Measurements from ENCODE around the gene APC. TPM values are rescaled to one million over a fixed set of nuclear protein-coding genes. Genes with fewer than 3 reads are reported as not detected.

APC gene
- total RNA-seq, 1 experiment from 2014 or later: 24.0 TPM

- Histone ChIP-seq H3K27me3 (ENCODE audit: insufficient read depth, low read length) (no peaks in the 10 kb centered on the region), H3K9ac (ENCODE audit: low read length) (no peak overlapping the region), H3K4me1 (ENCODE audit: control insufficient read depth in 1 of 2, insufficient read depth in 2 of 2, low read length in 2 of 2) (no peaks in the 10 kb centered on the region), H3K27ac (ENCODE audit: low read depth, low read length) (no peak overlapping the region), H3K4me2 (ENCODE audit: low read length) (no peak overlapping the region), H3K79me2 (ENCODE audit: insufficient read depth, low read length) (no peaks in the 10 kb centered on the region), H3K9me2 (ENCODE audit: insufficient read depth) (no peaks in the 10 kb centered on the region), H2AFZ (ENCODE audit: low read depth, low read length, poor library complexity, severe bottlenecking) (no peak overlapping the region), H3K4me3 (replicated peaks in 1 of 2; ENCODE audit: low read depth in 1 of 2, low read length in 2 of 2) (no peak overlapping the region), H3K36me3 (ENCODE audit: control insufficient read depth in 1 of 2, insufficient read depth in 2 of 2, low read length in 2 of 2) (no peaks in the 10 kb centered on the region; a peak in 1 of 4 replicates), H4K20me1 (ENCODE audit: insufficient read depth) (no peaks in the 10 kb centered on the region), H3K9me3 (ENCODE audit: control insufficient read depth in 1 of 2, insufficient read depth in 1 of 2, low read depth in 1 of 2, low read length in 2 of 2) (no peaks in the 10 kb centered on the region)
- ChIA-PET POLR2A (no interaction called here), CTCF (no interaction called here), RAD21 (ENCODE audit: low non-redundant PET in 1 of 2, low total read pairs in 2 of 2, uncharacterized antibody in 2 of 2, unreplicated experiment in 2 of 2) (no interaction called here)
- TF ChIP-seq EZH2 (IDR thresholded peaks at IDR 0.05) (no peak), YY1 (IDR thresholded peaks at IDR 0.05; ENCODE audit: extremely low read depth, insufficient replicate concordance, low read depth, low read length) (no peak), CBX3 (IDR thresholded peaks at IDR 0.05; ENCODE audit: low read depth) (no peak), EZH2phosphoT487 (IDR thresholded peaks at IDR 0.05; ENCODE audit: borderline replicate concordance) (no peak), TCF7L2 (IDR thresholded peaks at IDR 0.05; ENCODE audit: borderline replicate concordance, extremely low read depth, insufficient read depth, insufficient read length) (no peak), ZFX (IDR thresholded peaks at IDR 0.05) (no peak), ELF1 (IDR thresholded peaks at IDR 0.05; ENCODE audit: borderline replicate concordance, low read depth) (no peak), ATF3 (IDR thresholded peaks at IDR 0.05) (no peak), SIN3A (IDR thresholded peaks at IDR 0.05; ENCODE audit: low read depth) (no peak), POLR2AphosphoS5 (IDR thresholded peaks at IDR 0.05; ENCODE audit: low read depth, low read length) (no peak), JUND (IDR thresholded peaks at IDR 0.05) (no peak), CTCF (IDR thresholded peaks at IDR 0.05 in 2 of 3, conservative IDR thresholded peaks at IDR 0.05 in 1 of 3; ENCODE audit: borderline replicate concordance in 1 of 3, insufficient read depth in 1 of 3, low read depth in 2 of 3, low read length in 2 of 3) (no peak), POLR2A (IDR thresholded peaks at IDR 0.05; ENCODE audit: borderline replicate concordance, extremely low read depth, insufficient read depth, insufficient read length) (no peak), SRF (IDR thresholded peaks at IDR 0.05; ENCODE audit: low read depth) (no peak)
- no peak for ATAC-seq
- intact Hi-C loops (cut with micrococcal nuclease): no loop called here
- no peak for DNase-seq (ENCODE audit: low read depth, low spot score)
- BruUV-seq (replicated peaks): no TSS peak
These were observed 62.0 kb downstream of the APC start for GRCh38 chr5:112799661-112800060.
